GM13977 (cell line): Measurements from ENCODE around the gene CFAP47.

ENCODE experiments used
- DNase-seq: peaks from one replicate; pipeline ENCODE4 v3.0.0; 2012; ENCODE audit warnings: low spot score
- CTCF ChIP-seq: IDR thresholded peaks from 2 replicates; pipeline ENCODE4 v1.5.1; 2012; ENCODE audit warnings: mild to moderate bottlenecking, control low read depth; ENCODE audit not compliant: insufficient read depth; ENCODE audit errors: extremely low read depth, missing control alignments
- in situ Hi-C: fragments of 300-500 bp; cut with MboI; formaldehyde crosslinking; loops from one replicate; pipeline ENCODE4 v1.12.0; 2022; ENCODE audit warnings: low sequenced_read_pairs, low pct_unique_long_range_greater_than_20kb, mixed read lengths, inconsistent platforms; ENCODE audit not compliant: unreplicated experiment

CFAP47 gene

GRCh38 chrX:36241397-36241796, 321.9 kb downstream of the CFAP47 start:
- in situ Hi-C loops, result no loop called here
- DNase-seq, result no peak

GRCh38 chrX:36266155-36266554, 346.6 kb downstream of the CFAP47 start:
- no peak for DNase-seq
- in situ Hi-C loops, result no loop called here
- TF ChIP-seq CTCF, result no peak

More at GRCh38 chrX:36241397-36241796, 321.9 kb downstream of the CFAP47 start:
- TF ChIP-seq CTCF, result no peak

GRCh38 chrX:36310136-36310535, 390.6 kb downstream of the CFAP47 start:
- in situ Hi-C loops, result no loop called here
- no peak for DNase-seq
- no peak for TF ChIP-seq CTCF

- TF ChIP-seq CTCF, result no peak
- in situ Hi-C loops, result no loop called here
- DNase-seq, result no peak
Measured at GRCh38 chrX:36314303-36314702, 394.8 kb downstream of the CFAP47 start.

GRCh38 chrX:36334572-36334971, 415.0 kb downstream of the CFAP47 start:
- TF ChIP-seq CTCF, result no peak
- in situ Hi-C loops, result no loop called here
- DNase-seq, result no peak

GRCh38 chrX:36336751-36337150, 417.2 kb downstream of the CFAP47 start:
- TF ChIP-seq CTCF, result no peak
- no peak for DNase-seq
- in situ Hi-C loops, result no loop called here

- no peak for DNase-seq
- no peak for TF ChIP-seq CTCF
- in situ Hi-C loops, result no loop called here
Measured at GRCh38 chrX:36344301-36344700, 424.8 kb downstream of the CFAP47 start.
